GM20000 (cell line): ENCODE results near the gene ARMH1.
A peak's percentile ranks its signal among the peaks of the same experiment; 100 is the strongest.

Source experiments
- DNase-seq: peaks from one replicate; pipeline ENCODE4 v3.0.0; 2012; ENCODE audit warnings: low spot score
- TF ChIP-seq, protein P1 (sequence below): IDR thresholded peaks from 2 replicates; pipeline ENCODE4 v1.5.1; 2012; ENCODE audit warnings: mild to moderate bottlenecking, control low read depth; ENCODE audit errors: extremely low read depth, missing control alignments

The ARMH1 gene

DNA sequence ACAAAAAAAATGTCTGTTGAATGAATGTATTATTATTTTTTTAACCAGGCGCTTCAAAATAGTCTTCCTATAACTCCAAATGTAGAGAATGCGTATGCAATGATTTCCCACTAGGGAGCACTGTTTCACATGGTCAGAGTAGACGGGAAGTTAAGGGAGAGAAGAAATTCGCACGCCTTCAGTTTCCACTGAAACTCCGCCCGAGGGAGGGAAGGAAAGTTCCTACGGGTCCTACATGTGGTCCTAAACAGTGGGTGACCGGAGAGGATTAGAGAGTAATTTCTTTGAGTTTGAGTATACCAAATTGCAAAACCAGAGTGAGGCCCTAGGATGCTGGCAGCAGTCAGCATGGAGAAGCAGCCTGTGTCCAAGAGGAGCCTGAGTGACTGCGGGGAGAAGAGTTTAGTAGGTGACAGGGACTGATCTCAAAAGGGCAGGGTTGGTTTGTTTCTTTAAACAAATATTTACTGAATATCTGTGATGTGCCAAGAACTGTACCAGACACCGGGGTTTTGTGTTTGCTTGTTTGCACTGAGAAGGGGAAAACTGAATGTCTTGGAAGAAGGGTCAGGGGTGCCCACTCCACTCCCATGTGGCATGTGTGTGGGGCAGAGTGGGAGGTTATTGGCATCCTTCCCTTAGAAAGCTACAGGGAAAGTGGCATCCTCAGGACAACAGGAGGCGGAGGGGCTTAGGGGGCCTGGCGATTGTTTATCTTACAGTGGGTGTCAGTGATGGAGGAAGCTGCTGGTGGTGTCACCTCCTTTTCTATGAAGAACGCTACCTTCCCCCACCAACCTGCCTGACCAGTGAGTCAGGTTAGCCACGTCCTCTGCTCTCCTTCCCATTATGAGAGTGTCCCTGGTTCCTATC, 33.7 kb downstream of the ARMH1 start:
- DNase-seq, result no peak
- TF ChIP-seq, protein P1, sequence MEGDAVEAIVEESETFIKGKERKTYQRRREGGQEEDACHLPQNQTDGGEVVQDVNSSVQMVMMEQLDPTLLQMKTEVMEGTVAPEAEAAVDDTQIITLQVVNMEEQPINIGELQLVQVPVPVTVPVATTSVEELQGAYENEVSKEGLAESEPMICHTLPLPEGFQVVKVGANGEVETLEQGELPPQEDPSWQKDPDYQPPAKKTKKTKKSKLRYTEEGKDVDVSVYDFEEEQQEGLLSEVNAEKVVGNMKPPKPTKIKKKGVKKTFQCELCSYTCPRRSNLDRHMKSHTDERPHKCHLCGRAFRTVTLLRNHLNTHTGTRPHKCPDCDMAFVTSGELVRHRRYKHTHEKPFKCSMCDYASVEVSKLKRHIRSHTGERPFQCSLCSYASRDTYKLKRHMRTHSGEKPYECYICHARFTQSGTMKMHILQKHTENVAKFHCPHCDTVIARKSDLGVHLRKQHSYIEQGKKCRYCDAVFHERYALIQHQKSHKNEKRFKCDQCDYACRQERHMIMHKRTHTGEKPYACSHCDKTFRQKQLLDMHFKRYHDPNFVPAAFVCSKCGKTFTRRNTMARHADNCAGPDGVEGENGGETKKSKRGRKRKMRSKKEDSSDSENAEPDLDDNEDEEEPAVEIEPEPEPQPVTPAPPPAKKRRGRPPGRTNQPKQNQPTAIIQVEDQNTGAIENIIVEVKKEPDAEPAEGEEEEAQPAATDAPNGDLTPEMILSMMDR, result peak; percentile 40

DNA sequence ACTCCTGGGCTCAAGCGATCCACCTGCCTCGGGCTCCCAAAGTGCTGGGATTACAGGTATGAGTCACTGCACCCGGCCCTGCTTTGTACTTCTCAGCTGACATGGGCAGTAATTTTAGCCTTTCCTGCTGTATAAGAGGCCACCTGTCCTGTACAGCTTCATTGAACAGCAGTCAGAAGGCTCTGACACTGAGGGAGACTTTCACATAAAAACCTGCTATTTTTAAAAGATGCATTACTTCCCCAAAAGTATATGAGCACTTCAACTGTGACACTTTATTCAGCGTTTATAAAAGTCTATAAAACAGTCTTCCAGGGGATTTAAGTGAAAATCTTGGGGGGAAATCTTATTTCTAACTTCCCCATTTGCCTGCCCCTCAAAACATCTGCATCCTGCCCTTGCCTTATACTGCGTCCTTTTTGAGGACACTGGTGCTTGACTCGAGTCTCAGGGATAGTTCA, 38.8 kb downstream of the ARMH1 start:
- no peak for DNase-seq
- TF ChIP-seq, protein P1, result no peak

DNA sequence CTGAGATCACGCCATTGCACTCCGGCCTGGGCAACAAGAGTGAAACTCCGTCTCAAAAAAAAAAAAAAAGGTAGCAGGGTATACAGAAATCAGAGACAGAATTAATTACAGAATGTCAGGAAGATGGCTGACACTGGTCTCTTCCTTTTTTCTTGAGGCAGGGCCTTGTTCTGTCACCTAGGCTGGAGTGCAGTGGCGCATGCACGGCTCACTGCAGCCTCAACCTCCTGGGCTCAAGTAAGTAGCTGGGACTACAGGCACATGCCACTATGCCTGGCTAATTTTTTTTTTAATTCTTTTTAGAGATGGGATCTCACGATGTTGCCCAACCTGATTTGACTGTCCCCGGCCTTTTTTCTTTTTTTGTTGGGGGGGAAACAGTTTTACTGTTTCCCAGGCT, 40.0 kb downstream of the ARMH1 start:
- TF ChIP-seq, protein P1, result no peak
- no peak for DNase-seq

DNA sequence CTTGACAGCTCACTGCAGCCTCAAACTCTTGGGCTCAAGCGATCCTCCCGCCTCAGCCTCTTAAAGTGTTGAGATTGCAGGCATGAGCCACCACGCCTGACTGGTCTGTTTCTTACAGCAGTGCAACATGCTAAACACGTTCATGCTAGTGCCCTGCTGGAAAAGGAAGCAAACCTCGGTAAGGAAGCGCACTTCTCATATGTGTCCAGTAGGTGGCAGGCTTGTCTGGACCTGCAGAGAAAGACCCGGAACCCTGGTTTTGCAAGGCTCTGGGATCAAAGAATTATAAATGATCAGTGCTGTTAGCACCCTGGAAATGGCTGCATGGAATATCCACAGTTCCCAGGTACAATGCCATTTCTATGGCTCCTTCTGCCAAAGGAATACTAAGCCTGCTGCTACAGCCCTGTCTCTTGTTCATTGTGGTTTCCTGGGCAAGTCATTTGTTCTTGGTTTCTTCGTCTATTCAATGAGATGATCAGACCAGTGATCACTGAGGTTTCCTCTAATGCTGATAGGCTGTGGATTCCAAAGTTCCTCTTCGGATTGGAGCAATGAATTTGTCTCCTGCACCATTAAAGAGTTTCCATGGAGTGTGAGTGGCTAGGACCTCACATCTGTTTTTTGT, 40.5 kb downstream of the ARMH1 start:
- peak; percentile 75 for DNase-seq
- TF ChIP-seq, protein P1, result peak; percentile 80

DNA sequence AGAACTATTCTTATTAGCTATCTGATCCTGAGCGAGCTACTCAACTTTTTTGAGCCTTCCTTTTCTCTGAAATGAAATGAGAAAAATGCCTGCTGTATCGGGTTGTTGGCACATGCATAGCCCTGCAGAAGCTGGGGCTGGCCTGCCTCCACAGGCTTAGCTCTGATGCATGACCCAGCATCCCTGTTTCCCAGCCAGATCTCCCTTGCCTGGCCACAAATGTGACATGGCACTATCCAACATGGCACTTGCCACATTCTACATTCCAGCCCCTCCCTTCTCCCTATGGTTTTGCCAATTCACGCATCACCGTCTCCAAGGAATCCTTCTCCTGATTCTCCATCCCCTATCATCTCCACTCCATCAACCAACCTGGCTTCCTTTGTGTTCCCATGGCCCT, 42.6 kb downstream of the ARMH1 start:
- TF ChIP-seq, protein P1, result no peak
- no peak for DNase-seq

DNA sequence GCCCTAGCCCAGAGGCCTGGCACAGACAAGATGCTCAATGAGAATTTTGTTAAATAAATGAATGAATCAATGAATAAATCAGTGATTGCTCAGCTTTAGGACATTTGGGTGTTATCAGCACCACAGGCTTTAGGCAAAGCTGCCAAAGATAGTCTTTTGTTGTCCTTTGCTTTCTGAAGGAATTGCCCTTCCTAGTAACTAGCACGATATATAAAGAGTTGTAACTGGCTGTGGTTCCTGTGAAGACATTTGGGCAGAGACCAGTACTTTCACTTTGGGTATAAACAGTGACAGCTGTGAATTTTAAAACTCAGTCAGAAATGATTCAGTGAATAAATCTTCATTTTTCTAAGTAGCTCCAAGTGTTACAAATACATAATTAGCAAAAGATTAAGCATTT, 43.1 kb downstream of the ARMH1 start:
- TF ChIP-seq, protein P1, result no peak
- DNase-seq, result no peak

DNA sequence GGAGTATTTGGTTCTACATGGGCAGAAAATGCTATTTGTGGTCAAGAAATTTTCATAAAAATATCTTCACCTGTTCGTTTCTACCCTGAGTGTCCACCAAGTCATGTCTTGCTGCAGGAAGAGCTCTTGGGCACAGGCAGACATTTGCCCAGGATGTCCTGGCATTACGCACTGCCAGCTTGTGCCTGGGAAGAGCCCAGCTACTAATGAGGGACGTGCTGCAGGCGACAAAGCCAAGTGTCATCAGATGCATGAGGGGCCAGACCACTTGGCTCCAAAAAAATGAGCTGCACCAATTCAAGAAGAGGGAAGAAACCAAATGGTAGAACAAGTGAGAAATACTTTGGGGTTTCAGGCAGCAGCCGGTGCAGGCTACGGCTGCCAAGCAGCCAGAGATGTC, 43.6 kb downstream of the ARMH1 start:
- TF ChIP-seq, protein P1, result no peak
- DNase-seq, result no peak
